CD14-positive monocyte (primary cell): Measurements from ENCODE around the gene ALAD. TPM values are rescaled to one million over a fixed set of nuclear protein-coding genes. Genes with fewer than 3 reads are reported as not detected.

Experiments used
- DNase-seq, 3 donors: peaks; one replicate each; pipeline ENCODE4 v3.0.0-alpha.2; 2011 to 2022
- H2AFZ ChIP-seq: 2 replicates; pipeline ENCODE4 v1.6.0; 2012; ENCODE audit warnings: mild to moderate bottlenecking, low read depth, low read length, inconsistent platforms; ENCODE audit not compliant: insufficient read depth, poor library complexity, severe bottlenecking
- H3K27ac ChIP-seq, 2 donors: 1 replicate in 1 of 2; 2 replicates in 1 of 2; pipeline ENCODE4 v1.5.1; 2012 to 2013; ENCODE audit warnings: low read length in 2 of 2, control low read depth in 1 of 2, inconsistent platforms in 1 of 2, low read depth in 1 of 2, mild to moderate bottlenecking in 1 of 2
- H3K27me3 ChIP-seq, 2 donors: one replicate each; pipeline versions ENCODE4 v1.6.0 to v1.6.1; 2011 to 2013; ENCODE audit warnings: low read length in 2 of 2; ENCODE audit not compliant: control insufficient read depth in 2 of 2, insufficient read depth in 2 of 2
- H3K36me3 ChIP-seq, 2 donors: replicated peaks in 1 of 2; 1 replicate in 1 of 2; 2 replicates in 1 of 2; pipeline versions ENCODE4 v1.5.1 to v1.6.1; 2012 to 2013; ENCODE audit warnings: low read length in 2 of 2, control low read depth in 1 of 2, inconsistent platforms in 1 of 2, mild to moderate bottlenecking in 1 of 2; ENCODE audit not compliant: insufficient read depth in 2 of 2, control insufficient read depth in 1 of 2
- H3K4me1 ChIP-seq, 2 donors: 1 replicate in 1 of 2; 2 replicates in 1 of 2; pipeline versions ENCODE4 v1.5.1 to v1.6.1; 2012 to 2013; ENCODE audit warnings: low read length in 2 of 2, control low read depth in 1 of 2, inconsistent platforms in 1 of 2, mild to moderate bottlenecking in 1 of 2, moderate library complexity in 1 of 2; ENCODE audit not compliant: insufficient read depth in 2 of 2, control insufficient read depth in 1 of 2
- H3K4me2 ChIP-seq: replicated peaks from 2 replicates; pipeline ENCODE3; 2012; ENCODE audit warnings: low read length, moderate library complexity, mild to moderate bottlenecking; ENCODE audit not compliant: poor library complexity, severe bottlenecking; ENCODE audit errors: extremely low read depth
- H3K4me3 ChIP-seq, 3 experiments: fragments of 200-600 bp in 1 of 3; sonication (generic) in 1 of 3; replicated peaks in 1 of 3; 1 replicate in 2 of 3; 2 replicates in 1 of 3; pipeline ENCODE4 v1.5.1; 2011 to 2013; ENCODE audit warnings: low read length in 3 of 3, mild to moderate bottlenecking in 3 of 3, control low read depth in 2 of 3, low read depth in 2 of 3, inconsistent platforms in 1 of 3, moderate library complexity in 1 of 3
- H3K79me2 ChIP-seq: 2 replicates; pipeline ENCODE4 v1.6.0; 2012; ENCODE audit warnings: mild to moderate bottlenecking, control low read depth, inconsistent platforms, low read length, moderate library complexity; ENCODE audit not compliant: insufficient read depth
- H3K9ac ChIP-seq: 2 replicates; pipeline ENCODE4 v1.6.0; 2017; ENCODE audit warnings: low read length, mild to moderate bottlenecking; ENCODE audit not compliant: insufficient read depth, poor library complexity, severe bottlenecking
- H3K9me3 ChIP-seq, 2 donors: replicated peaks in 1 of 2; 1 replicate in 1 of 2; 2 replicates in 1 of 2; pipeline versions ENCODE4 v1.5.1 to v1.6.1; 2012 to 2013; ENCODE audit warnings: low read length in 2 of 2, control low read depth in 1 of 2; ENCODE audit not compliant: control insufficient read depth in 1 of 2, insufficient read depth in 1 of 2
- H4K20me1 ChIP-seq: 2 replicates; pipeline ENCODE4 v1.6.0; 2012; ENCODE audit warnings: mild to moderate bottlenecking, low read length, control low read depth, moderate library complexity; ENCODE audit not compliant: insufficient read depth
- H3K27ac Mint-ChIP-seq, 7 donors: one replicate each; pipeline ENCODE4 v1.8.0; 2020; ENCODE audit warnings: mild to moderate bottlenecking in 7 of 7, mixed read lengths in 7 of 7, moderate library complexity in 6 of 7, inconsistent platforms in 2 of 7
- H3K27me3 Mint-ChIP-seq, 3 donors: one replicate each; pipeline ENCODE4 v1.8.0; 2021 to 2022; ENCODE audit warnings: low read depth in 3 of 3, mild to moderate bottlenecking in 3 of 3, mixed read lengths in 3 of 3, moderate library complexity in 3 of 3, inconsistent platforms in 1 of 3
- H3K36me3 Mint-ChIP-seq, 2 donors: one replicate each; pipeline ENCODE4 v1.8.0; 2020; ENCODE audit warnings: mixed read lengths in 2 of 2, inconsistent platforms in 1 of 2, mild to moderate bottlenecking in 1 of 2
- H3K4me1 Mint-ChIP-seq: one replicate; pipeline ENCODE4 v1.8.0; 2020; ENCODE audit warnings: mild to moderate bottlenecking, mixed read lengths
- H3K4me3 Mint-ChIP-seq, 2 donors: one replicate each; pipeline ENCODE4 v1.8.0; 2020; ENCODE audit warnings: mild to moderate bottlenecking in 2 of 2, mixed read lengths in 2 of 2, moderate library complexity in 1 of 2
- H3K9me3 Mint-ChIP-seq, 7 donors: one replicate each; pipeline ENCODE4 v1.8.0; 2020 to 2022; ENCODE audit warnings: mixed read lengths in 7 of 7, mild to moderate bottlenecking in 6 of 7, moderate library complexity in 6 of 7, inconsistent platforms in 2 of 7
- WGBS: methylation state at CpG from one replicate; pipeline ENCODE4 v1.1.5; 2013; ENCODE audit warnings: missing lambda C conversion rate; ENCODE audit not compliant: insufficient coverage; 5-methylcytosine and 5-hydroxymethylcytosine counted together
- intact Hi-C, 2 donors: fragments of 100-400 bp; cut with micrococcal nuclease; formaldehyde crosslinking; loops; one replicate each; pipeline versions ENCODE4 v1.15.0 to v1.15.1; 2023
- polyA plus RNA-seq, 3 donors: library from polyadenylated mRNA; depleted of rRNA in 1 of 3; unstranded in 2 of 3; stranded (reverse) in 1 of 3; fragments of 300-500 nt in 2 of 3; fragments of >200 nt in 1 of 3; fragmentation: Illumina TruSeq in 2 of 3; gene quantifications; 1 replicate in 2 of 3; 2 replicates in 1 of 3; pipeline ENCODE4 v1.2.3, GENCODE V29; 2012 to 2021
- TF ChIP-seq, protein P1 (sequence below): fragments of 200-600 bp; IDR thresholded peaks from one replicate; pipeline ENCODE4 v1.8.0; 2022; ENCODE audit warnings: antibody characterized with exemption, mild to moderate bottlenecking

ALAD gene
- polyA plus RNA-seq, 3 donors: 17.1 to 24.6 (median 20.9) TPM

DNA sequence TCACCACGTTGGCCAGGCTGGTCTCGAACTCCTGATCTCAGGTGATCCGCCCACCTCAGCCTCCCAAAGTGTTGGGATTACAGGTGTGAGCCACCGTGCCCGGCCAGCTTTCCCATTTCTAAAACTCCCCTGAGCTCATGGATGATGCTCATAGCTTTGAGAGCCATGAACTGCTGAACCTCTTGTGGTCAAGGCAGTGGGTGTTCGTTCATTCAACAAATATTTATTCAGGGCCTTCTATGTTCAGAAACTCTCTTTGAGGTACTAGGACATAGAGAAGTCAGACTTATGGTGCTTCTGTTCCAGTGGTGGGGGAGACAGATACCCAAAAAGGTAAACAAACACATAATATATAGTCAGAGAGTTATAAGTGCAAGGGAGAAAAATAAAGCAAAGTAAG, 49.1 kb downstream of the ALAD start:
- intact Hi-C loops: no loop called here
- Mint-ChIP-seq H3K9me3 (no peaks in the 10 kb centered on the region), H3K4me3 (no peak overlapping the region), H3K27me3 (peaks cover 8 to 14% (median 12%) of the 10 kb centered on the region in 3 donors), H3K36me3 (no peaks in the 10 kb centered on the region), H3K27ac (peak overlapping the region in 1 of 7 donors; percentile 50), H3K4me1 (peaks cover 30% of the 10 kb centered on the region)
- H2AFZ ChIP-seq: no peak overlapping the region
- TF ChIP-seq, protein P1, sequence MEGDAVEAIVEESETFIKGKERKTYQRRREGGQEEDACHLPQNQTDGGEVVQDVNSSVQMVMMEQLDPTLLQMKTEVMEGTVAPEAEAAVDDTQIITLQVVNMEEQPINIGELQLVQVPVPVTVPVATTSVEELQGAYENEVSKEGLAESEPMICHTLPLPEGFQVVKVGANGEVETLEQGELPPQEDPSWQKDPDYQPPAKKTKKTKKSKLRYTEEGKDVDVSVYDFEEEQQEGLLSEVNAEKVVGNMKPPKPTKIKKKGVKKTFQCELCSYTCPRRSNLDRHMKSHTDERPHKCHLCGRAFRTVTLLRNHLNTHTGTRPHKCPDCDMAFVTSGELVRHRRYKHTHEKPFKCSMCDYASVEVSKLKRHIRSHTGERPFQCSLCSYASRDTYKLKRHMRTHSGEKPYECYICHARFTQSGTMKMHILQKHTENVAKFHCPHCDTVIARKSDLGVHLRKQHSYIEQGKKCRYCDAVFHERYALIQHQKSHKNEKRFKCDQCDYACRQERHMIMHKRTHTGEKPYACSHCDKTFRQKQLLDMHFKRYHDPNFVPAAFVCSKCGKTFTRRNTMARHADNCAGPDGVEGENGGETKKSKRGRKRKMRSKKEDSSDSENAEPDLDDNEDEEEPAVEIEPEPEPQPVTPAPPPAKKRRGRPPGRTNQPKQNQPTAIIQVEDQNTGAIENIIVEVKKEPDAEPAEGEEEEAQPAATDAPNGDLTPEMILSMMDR: no peak
- H3K27ac ChIP-seq: no peak overlapping the region
- peaks cover 0 to 3% of the 10 kb centered on the region in 2 donors for H3K27me3 ChIP-seq
- no peaks in the 10 kb centered on the region for H3K9me3 ChIP-seq
- no peaks in the 10 kb centered on the region for H3K36me3 ChIP-seq
- 100% methylated on average over 1 of the region's 6 CpGs for WGBS
- peaks cover 19 to 21% of the 10 kb centered on the region in 2 donors for H3K4me1 ChIP-seq
- DNase-seq: no peak
- H3K79me2 ChIP-seq: no peaks in the 10 kb centered on the region
- H3K4me2 ChIP-seq: no peak overlapping the region
- no peak overlapping the region for H3K9ac ChIP-seq
- H3K4me3 ChIP-seq: no peak overlapping the region
- H4K20me1 ChIP-seq: no peaks in the 10 kb centered on the region

DNA sequence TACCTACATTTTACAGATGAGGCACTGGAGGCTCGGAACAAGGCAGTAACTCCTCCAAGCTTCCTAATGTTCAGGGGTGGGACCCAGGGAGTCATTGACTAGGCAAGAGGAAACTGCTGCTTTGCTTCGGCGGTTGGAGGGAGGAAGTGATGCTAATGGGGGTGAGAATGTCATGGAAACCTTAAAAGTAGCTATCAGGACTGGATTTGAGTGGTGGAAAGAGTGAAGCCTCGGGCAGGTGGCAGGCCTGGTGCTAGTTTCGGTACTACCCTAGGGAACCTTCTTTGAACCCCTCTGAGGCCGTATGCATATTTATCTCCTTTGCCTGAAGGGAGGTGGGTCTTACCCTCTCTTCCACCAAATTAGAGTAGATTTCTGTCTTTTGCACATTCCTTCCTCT, 50.1 kb downstream of the ALAD start:
- H3K27ac ChIP-seq: no peak overlapping the region
- Mint-ChIP-seq H3K4me1 (peaks cover 30% of the 10 kb centered on the region), H3K27ac (peak overlapping the region in 6 of 7 donors; percentile 13 to 75 (median 51)), H3K36me3 (no peaks in the 10 kb centered on the region), H3K27me3 (peaks cover 8 to 14% (median 12%) of the 10 kb centered on the region in 3 donors), H3K9me3 (no peaks in the 10 kb centered on the region), H3K4me3 (peak overlapping the region; percentile 86 to 94)
- TF ChIP-seq, protein P1: no peak
- no peaks in the 10 kb centered on the region for H3K9me3 ChIP-seq
- intact Hi-C loops: no loop called here
- no peaks in the 10 kb centered on the region for H4K20me1 ChIP-seq
- H3K27me3 ChIP-seq: peaks cover 0 to 3% of the 10 kb centered on the region in 2 donors
- H3K9ac ChIP-seq: no peak overlapping the region
- H3K79me2 ChIP-seq: no peaks in the 10 kb centered on the region
- H3K4me1 ChIP-seq: peaks cover 19 to 21% of the 10 kb centered on the region in 2 donors
- peak; percentile 37 to 58 (median 56) for DNase-seq
- H2AFZ ChIP-seq: peak overlapping the region; percentile 85
- H3K4me2 ChIP-seq: peak overlapping the region; percentile 93
- H3K36me3 ChIP-seq: no peaks in the 10 kb centered on the region
- 0% methylated on average over 3 of the region's 6 CpGs for WGBS
- peak overlapping the region in 1 of 3 experiments; percentile 80 for H3K4me3 ChIP-seq
